Naive thymus-derived CD8-positive, alpha-beta T cell (primary cell): ENCODE measurements around the gene OR14C36. TPM values are rescaled to one million over a fixed set of nuclear protein-coding genes. Genes with fewer than 3 reads are reported as not detected.
"Not testable (repeated sequence)": the region's sequence is repeated elsewhere in the genome, so short reads cannot be mapped to it uniquely, and the experiment has no call there.

ENCODE experiments used
- ATAC-seq, 2 donors: fragments of 150-1000 bp; cut with Tn5 transposase in 1 of 2; sonication (Bioruptor Pico), chemical (Tn5 transposase) in 1 of 2; 1 replicate in 1 of 2; 2 replicates in 1 of 2; pipeline ENCODE4 v1.10.0; 2021; ENCODE audit warnings: mild to moderate bottlenecking in 2 of 2, moderate library complexity in 2 of 2
- POLR2A ChIA-PET: fragments of 350-600 bp; sonication (Branson Sonifier 250); formaldehyde crosslinking; loops from one replicate; lab custom pipeline; 2021; ENCODE audit warnings: antibody characterized with exemption; lab: Charles Lee
- DNase-seq, 10 donors: peaks; one replicate each; pipeline versions ENCODE4 v3.0.0 to v3.0.0-alpha.2; 2020 to 2022
- H3K27ac Mint-ChIP-seq, 10 donors: one replicate each; pipeline ENCODE4 v1.8.0; 2020 to 2022; ENCODE audit warnings: mild to moderate bottlenecking in 10 of 10, mixed read lengths in 10 of 10, moderate library complexity in 4 of 10, inconsistent platforms in 1 of 10
- H3K27me3 Mint-ChIP-seq, 5 donors: one replicate each; pipeline ENCODE4 v1.8.0; 2021 to 2022; ENCODE audit warnings: mixed read lengths in 5 of 5
- H3K36me3 Mint-ChIP-seq, 3 donors: one replicate each; pipeline ENCODE4 v1.8.0; 2020 to 2022; ENCODE audit warnings: mixed read lengths in 3 of 3, mild to moderate bottlenecking in 2 of 3, inconsistent platforms in 1 of 3
- H3K4me1 Mint-ChIP-seq, 4 donors: one replicate each; pipeline ENCODE4 v1.8.0; 2021 to 2022; ENCODE audit warnings: mixed read lengths in 4 of 4
- H3K4me3 Mint-ChIP-seq, 10 donors: one replicate each; pipeline ENCODE4 v1.8.0; 2020 to 2022; ENCODE audit warnings: mild to moderate bottlenecking in 10 of 10, mixed read lengths in 10 of 10, moderate library complexity in 6 of 10, inconsistent platforms in 1 of 10
- H3K9me3 Mint-ChIP-seq, 9 donors: one replicate each; pipeline ENCODE4 v1.8.0; 2020 to 2022; ENCODE audit warnings: mixed read lengths in 9 of 9, mild to moderate bottlenecking in 3 of 9, inconsistent platforms in 1 of 9, moderate library complexity in 1 of 9
- polyA plus RNA-seq, 3 donors: library from polyadenylated mRNA; unstranded; fragments of 300-500 nt; fragmentation: Illumina TruSeq; gene quantifications; one replicate each; pipeline ENCODE4 v1.2.3, GENCODE V29; 2021
- total RNA-seq, 8 experiments: library from RNA in 2 of 8; stranded (reverse) in 2 of 8; gene quantifications; one replicate each; pipeline ENCODE4 v1.2.3 and lab custom pipeline; 2021 to 2026

The OR14C36 gene
- not detected for total RNA-seq
- not detected for polyA plus RNA-seq
- total RNA-seq (lab: John Stamatoyannopoulos, UW) = 0 reads per million in 6 experiments

GRCh38 chr1:248348475-248348874, at the start of gene OR14C36:
Gene OR14C36 (plus strand): TSS chr1:248348775. CDS start chr1:248348775, 0 bp downstream.
- POLR2A ChIA-PET = no interaction called here

GRCh38 chr1:248303324-248303723, 45.3 kb upstream of the OR14C36 start, which contains the start of gene OR2T12:
Gene OR2T12 (minus strand): TSS chr1:248303424. CDS start chr1:248295578, 7,846 bp downstream.
- Mint-ChIP-seq H3K9me3 (peaks cover 0 to 12% (median 2%) of the 10 kb centered on the region in 9 donors), H3K27me3 (peaks cover 0 to 11% (median 0%) of the 10 kb centered on the region in 5 donors), H3K36me3 (no peaks in the 10 kb centered on the region), H3K4me3 (no peak within 1 kb of the TSS), H3K4me1 (peaks cover 0 to 2% (median 0%) of the 10 kb centered on the region in 4 donors), H3K27ac (no peak within 1 kb of the TSS)
- ATAC-seq (no peak), DNase-seq (no peak)
- POLR2A ChIA-PET = no interaction called here

More at GRCh38 chr1:248348475-248348874, at the start of gene OR14C36:
- Mint-ChIP-seq H3K36me3 (no peaks in the 10 kb centered on the region), H3K27me3 (peaks cover 2 to 24% (median 13%) of the 10 kb centered on the region in 5 donors), H3K4me1 (no peaks in the 10 kb centered on the region), H3K9me3 (no peaks in the 10 kb centered on the region), H3K27ac (no peak within 1 kb of the TSS), H3K4me3 (no peak within 1 kb of the TSS)
- ATAC-seq (no peak), DNase-seq (no peak)

GRCh38 chr1:248305672-248306071, 42.9 kb upstream of the OR14C36 start:
- DNase-seq, H3K27me3 Mint-ChIP-seq, ATAC-seq, H3K9me3 Mint-ChIP-seq, H3K36me3 Mint-ChIP-seq, H3K4me1 Mint-ChIP-seq, H3K4me3 Mint-ChIP-seq, H3K27ac Mint-ChIP-seq, POLR2A ChIA-PET: not testable (repeated sequence)

- Mint-ChIP-seq H3K27ac (no peak overlapping the region), H3K9me3 (peaks cover 0 to 2% (median 0%) of the 10 kb centered on the region in 9 donors), H3K4me3 (no peak overlapping the region), H3K4me1 (peaks cover 0 to 2% (median 0%) of the 10 kb centered on the region in 4 donors), H3K36me3 (no peaks in the 10 kb centered on the region), H3K27me3 (peaks cover 0 to 4% (median 0%) of the 10 kb centered on the region in 5 donors)
- POLR2A ChIA-PET = no interaction called here
- ATAC-seq (no peak), DNase-seq (no peak)
Measured at GRCh38 chr1:248306103-248306502, 42.5 kb upstream of the OR14C36 start.

GRCh38 chr1:248306740-248307139, 41.8 kb upstream of the OR14C36 start:
- H3K27ac Mint-ChIP-seq, H3K36me3 Mint-ChIP-seq, H3K27me3 Mint-ChIP-seq, ATAC-seq, H3K9me3 Mint-ChIP-seq, H3K4me1 Mint-ChIP-seq, H3K4me3 Mint-ChIP-seq, POLR2A ChIA-PET, DNase-seq: not testable (repeated sequence)

GRCh38 chr1:248316796-248317195, 31.8 kb upstream of the OR14C36 start:
- peaks cover 12 to 38% (median 28%) of the 10 kb centered on the region in 9 donors for H3K9me3 Mint-ChIP-seq
- H3K36me3 Mint-ChIP-seq = peaks cover 0 to 7% (median 0%) of the 10 kb centered on the region in 3 donors
- H3K4me1 Mint-ChIP-seq = no peaks in the 10 kb centered on the region
- ATAC-seq (no peak), DNase-seq (no peak)
- no peak overlapping the region for H3K4me3 Mint-ChIP-seq
- POLR2A ChIA-PET = no interaction called here
- H3K27ac Mint-ChIP-seq = no peak overlapping the region
- H3K27me3 Mint-ChIP-seq = peaks cover 8 to 54% (median 27%) of the 10 kb centered on the region in 5 donors

- Mint-ChIP-seq H3K9me3 (peaks cover 0 to 8% (median 0%) of the 10 kb centered on the region in 9 donors), H3K4me1 (no peaks in the 10 kb centered on the region), H3K4me3 (no peak within 1 kb of the TSS), H3K27ac (no peak within 1 kb of the TSS), H3K36me3 (no peaks in the 10 kb centered on the region), H3K27me3 (peaks cover 4 to 29% (median 12%) of the 10 kb centered on the region in 5 donors)
- ATAC-seq (no peak), DNase-seq (no peak)
- POLR2A ChIA-PET = no interaction called here
Measured at GRCh38 chr1:248324468-248324867, 24.1 kb upstream of the OR14C36 start, which contains the start of gene OR2M7. Gene OR2M7 (minus strand): TSS chr1:248324568. CDS start chr1:248324568, 0 bp downstream.

GRCh38 chr1:248343451-248343850, 5.1 kb upstream of the OR14C36 start:
- no peak overlapping the region for H3K4me3 Mint-ChIP-seq
- POLR2A ChIA-PET = no interaction called here
- H3K36me3 Mint-ChIP-seq = no peaks in the 10 kb centered on the region
- no peaks in the 10 kb centered on the region for H3K9me3 Mint-ChIP-seq
- ATAC-seq = no peak
- no peak for DNase-seq
- no peak overlapping the region for H3K27ac Mint-ChIP-seq
- H3K27me3 Mint-ChIP-seq = peaks cover under 1 to 21% (median 7%) of the 10 kb centered on the region in 5 donors
- no peaks in the 10 kb centered on the region for H3K4me1 Mint-ChIP-seq

- ATAC-seq (no peak), DNase-seq (no peak)
- no peaks in the 10 kb centered on the region for H3K36me3 Mint-ChIP-seq
- H3K27me3 Mint-ChIP-seq = peaks cover 3 to 19% (median 7%) of the 10 kb centered on the region in 5 donors
- no peaks in the 10 kb centered on the region for H3K4me1 Mint-ChIP-seq
- H3K4me3 Mint-ChIP-seq = no peak overlapping the region
- POLR2A ChIA-PET = no interaction called here
- no peak overlapping the region for H3K27ac Mint-ChIP-seq
- no peaks in the 10 kb centered on the region for H3K9me3 Mint-ChIP-seq
Measured at GRCh38 chr1:248359415-248359814, 10.8 kb downstream of the OR14C36 start.

GRCh38 chr1:248361121-248361715, 12.6 kb downstream of the OR14C36 start, which contains the start of gene OR2T4:
Gene OR2T4 (plus strand): TSS chr1:248361665. CDS start chr1:248361665, 0 bp downstream.
- peaks cover 0 to 2% (median 0%) of the 10 kb centered on the region in 3 donors for H3K36me3 Mint-ChIP-seq
- peak within 1 kb of the TSS in 1 of 10 donors; percentile 41 for H3K27ac Mint-ChIP-seq
- no peaks in the 10 kb centered on the region for H3K4me1 Mint-ChIP-seq
- H3K4me3 Mint-ChIP-seq = no peak within 1 kb of the TSS
- POLR2A ChIA-PET = no interaction called here
- DNase-seq = no peak
- H3K27me3 Mint-ChIP-seq = peaks cover 3 to 19% (median 7%) of the 10 kb centered on the region in 5 donors
- H3K9me3 Mint-ChIP-seq = peaks cover 0 to 6% (median 0%) of the 10 kb centered on the region in 9 donors
- no peak for ATAC-seq

GRCh38 chr1:248366609-248367008, 18.0 kb downstream of the OR14C36 start:
- DNase-seq (no peak), ATAC-seq (no peak)
- H3K4me3 Mint-ChIP-seq = no peak overlapping the region
- POLR2A ChIA-PET = no interaction called here
- peaks cover 0 to under 1% (median 0%) of the 10 kb centered on the region in 4 donors for H3K4me1 Mint-ChIP-seq
- peaks cover 0 to 2% (median 0%) of the 10 kb centered on the region in 3 donors for H3K36me3 Mint-ChIP-seq
- peaks cover 0 to 6% (median 0%) of the 10 kb centered on the region in 9 donors for H3K9me3 Mint-ChIP-seq
- H3K27ac Mint-ChIP-seq = no peak overlapping the region
- peaks cover 2 to 11% (median 7%) of the 10 kb centered on the region in 5 donors for H3K27me3 Mint-ChIP-seq

- H3K4me3 Mint-ChIP-seq = peak overlapping the region in 6 of 10 donors; percentile 6 to 54 (median 17)
- POLR2A ChIA-PET = no interaction called here
Measured at GRCh38 chr1:248372394-248372793, 23.8 kb downstream of the OR14C36 start.

GRCh38 chr1:248373761-248374160, 25.2 kb downstream of the OR14C36 start:
- H3K4me1 Mint-ChIP-seq = peaks cover 5 to 14% (median 10%) of the 10 kb centered on the region in 4 donors
- H3K36me3 Mint-ChIP-seq = no peaks in the 10 kb centered on the region
- no peaks in the 10 kb centered on the region for H3K27me3 Mint-ChIP-seq
- ATAC-seq (no peak), DNase-seq (no peak)
- peak overlapping the region in 1 of 10 donors; percentile 65 for H3K27ac Mint-ChIP-seq
- POLR2A ChIA-PET = no interaction called here
- H3K9me3 Mint-ChIP-seq = peaks cover 0 to 4% (median 0%) of the 10 kb centered on the region in 9 donors
- no peak overlapping the region for H3K4me3 Mint-ChIP-seq

More at GRCh38 chr1:248372394-248372793, 23.8 kb downstream of the OR14C36 start:
- DNase-seq (peak in 6 of 10 donors; percentile 4 to 39 (median 20)), ATAC-seq (peak; percentile 53 to 79)
- Mint-ChIP-seq H3K27ac (peak overlapping the region; percentile 7 to 83 (median 70)), H3K36me3 (no peaks in the 10 kb centered on the region), H3K27me3 (no peaks in the 10 kb centered on the region), H3K9me3 (peaks cover 0 to 4% (median 0%) of the 10 kb centered on the region in 9 donors), H3K4me1 (peaks cover 5 to 14% (median 10%) of the 10 kb centered on the region in 4 donors)
